ENCODE data around the gene CDC42EP1.

GRCh38 chr22:37521236-37521739 is 39.0 kb upstream of the CDC42EP1 start:
- no peak for TF ChIP-seq EZH2 (IDR thresholded peaks at IDR 0.05; ENCODE audit: insufficient read depth, poor library complexity, severe bottlenecking)
- TF ChIP-seq EZH2phosphoT487 (IDR thresholded peaks at IDR 0.05; ENCODE audit: insufficient read depth, low read depth), result no peak

All from GM23248 (cell line).